Fibroblast of mammary gland (primary cell): ENCODE data around the gene PPP2R5C.
"Not testable (repeated sequence)": the region's sequence is repeated elsewhere in the genome, so short reads cannot be mapped to it uniquely, and the experiment has no call there.

Source experiments
- DNase-seq: peaks from one replicate; pipeline ENCODE4 v3.0.0-alpha.2; 2010; ENCODE audit warnings: low read depth
- H3K4me3 ChIP-seq: 2 replicates; pipeline ENCODE4 v1.5.1; 2011; ENCODE audit warnings: low read depth, mild to moderate bottlenecking, low read length, moderate library complexity; ENCODE audit not compliant: control insufficient read depth
- CTCF ChIP-seq: conservative IDR thresholded peaks from 2 replicates; pipeline ENCODE4 v1.5.1; 2011; ENCODE audit warnings: low read depth, low read length, inconsistent platforms; ENCODE audit not compliant: control insufficient read depth, insufficient read depth

PPP2R5C gene

GRCh38 chr14:101729382-101729781 is 32.1 kb upstream of the PPP2R5C start:
- no peak for TF ChIP-seq CTCF
- no peak for DNase-seq
- H3K4me3 ChIP-seq: no peak overlapping the region

- not testable (repeated sequence) for H3K4me3 ChIP-seq, DNase-seq
These were observed 31.4 kb upstream of the PPP2R5C start for GRCh38 chr14:101730157-101730556.

- no peak for TF ChIP-seq CTCF
- H3K4me3 ChIP-seq: no peak overlapping the region
- DNase-seq: no peak
These were observed 30.8 kb upstream of the PPP2R5C start for GRCh38 chr14:101730626-101731186.

GRCh38 chr14:101731187-101732080 is 30.1 kb upstream of the PPP2R5C start:
- TF ChIP-seq CTCF: no peak
- H3K4me3 ChIP-seq: no peak overlapping the region
- peak; percentile 69 for DNase-seq

GRCh38 chr14:101732118-101732517 is 29.4 kb upstream of the PPP2R5C start:
- TF ChIP-seq CTCF: no peak
- no peak overlapping the region for H3K4me3 ChIP-seq
- peak; percentile 20 for DNase-seq

GRCh38 chr14:101733211-101733610 is 28.3 kb upstream of the PPP2R5C start:
- DNase-seq: peak; percentile 78
- no peak overlapping the region for H3K4me3 ChIP-seq
- no peak for TF ChIP-seq CTCF

- no peak for DNase-seq
- no peak for TF ChIP-seq CTCF
- no peak overlapping the region for H3K4me3 ChIP-seq
These were observed 27.2 kb upstream of the PPP2R5C start for GRCh38 chr14:101734246-101734847.
